HFF-Myc (cell line): ENCODE measurements around the gene RNF31.

Source experiments
- DNase-seq: peaks from one replicate; pipeline ENCODE4 v3.0.0-alpha.2; 2011; ENCODE audit warnings: low read depth; ENCODE audit errors: extremely low read depth
- H3K4me3 ChIP-seq: replicated peaks from 2 replicates; pipeline ENCODE4 v1.5.1; 2011; ENCODE audit warnings: low read depth, mild to moderate bottlenecking, control low read depth, low read length
- TF ChIP-seq, protein P1 (sequence below): IDR thresholded peaks from 2 replicates; pipeline ENCODE4 v1.5.1; 2012; ENCODE audit warnings: mild to moderate bottlenecking, low read depth, low read length, control low read depth; ENCODE audit errors: missing control alignments

The RNF31 gene

DNA sequence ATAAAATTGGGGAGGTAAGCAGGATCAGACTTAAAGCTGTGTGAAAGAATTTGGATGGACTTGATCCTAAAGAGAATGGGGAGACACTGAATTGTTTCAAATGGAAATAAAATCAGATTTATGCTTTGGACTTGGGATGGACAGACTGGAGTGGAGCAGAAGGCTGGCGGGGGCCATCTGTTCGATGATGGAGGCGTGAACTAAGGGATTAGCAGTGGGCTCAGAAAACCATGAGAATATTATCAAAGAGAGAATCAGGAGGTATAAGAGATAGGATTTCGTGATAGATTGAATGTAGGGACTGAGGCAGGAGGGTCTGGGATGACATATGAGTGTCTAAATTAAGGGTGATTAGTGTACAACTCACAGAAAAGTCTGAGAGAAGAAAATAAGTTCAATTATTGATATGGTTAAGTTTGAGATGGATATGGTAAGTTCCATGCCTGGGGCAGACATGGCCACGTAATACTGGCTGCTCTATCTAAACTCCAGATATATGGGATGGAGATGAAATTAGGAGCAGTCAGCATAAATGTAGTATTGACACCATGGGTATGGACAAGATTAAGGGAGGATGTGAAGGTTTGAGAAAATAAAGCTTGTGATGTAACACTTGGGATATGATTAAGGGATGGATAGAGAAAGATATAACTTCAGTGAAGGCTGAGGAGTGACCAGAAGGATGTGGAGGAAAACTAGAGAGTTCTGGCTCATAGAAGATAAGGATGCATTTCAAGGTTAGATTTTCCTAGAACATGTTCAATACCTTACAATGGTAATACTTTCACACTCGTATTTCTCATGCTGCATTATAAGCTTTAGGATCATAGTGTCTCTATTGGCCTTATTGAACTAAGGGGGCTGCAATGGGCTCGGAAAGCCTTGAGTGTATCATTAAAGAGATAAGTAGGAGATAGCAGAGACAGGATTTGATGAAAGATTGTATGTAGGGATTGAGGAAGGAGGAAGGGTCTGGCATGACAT, 57.2 kb downstream of the RNF31 start:
- H3K4me3 ChIP-seq: no peak overlapping the region
- TF ChIP-seq, protein P1, sequence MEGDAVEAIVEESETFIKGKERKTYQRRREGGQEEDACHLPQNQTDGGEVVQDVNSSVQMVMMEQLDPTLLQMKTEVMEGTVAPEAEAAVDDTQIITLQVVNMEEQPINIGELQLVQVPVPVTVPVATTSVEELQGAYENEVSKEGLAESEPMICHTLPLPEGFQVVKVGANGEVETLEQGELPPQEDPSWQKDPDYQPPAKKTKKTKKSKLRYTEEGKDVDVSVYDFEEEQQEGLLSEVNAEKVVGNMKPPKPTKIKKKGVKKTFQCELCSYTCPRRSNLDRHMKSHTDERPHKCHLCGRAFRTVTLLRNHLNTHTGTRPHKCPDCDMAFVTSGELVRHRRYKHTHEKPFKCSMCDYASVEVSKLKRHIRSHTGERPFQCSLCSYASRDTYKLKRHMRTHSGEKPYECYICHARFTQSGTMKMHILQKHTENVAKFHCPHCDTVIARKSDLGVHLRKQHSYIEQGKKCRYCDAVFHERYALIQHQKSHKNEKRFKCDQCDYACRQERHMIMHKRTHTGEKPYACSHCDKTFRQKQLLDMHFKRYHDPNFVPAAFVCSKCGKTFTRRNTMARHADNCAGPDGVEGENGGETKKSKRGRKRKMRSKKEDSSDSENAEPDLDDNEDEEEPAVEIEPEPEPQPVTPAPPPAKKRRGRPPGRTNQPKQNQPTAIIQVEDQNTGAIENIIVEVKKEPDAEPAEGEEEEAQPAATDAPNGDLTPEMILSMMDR: no peak
- DNase-seq: no peak

- no peak overlapping the region for H3K4me3 ChIP-seq
- TF ChIP-seq, protein P1: no peak
- no peak for DNase-seq
Observed at GRCh38 chr14:24206260-24207103, 59.2 kb downstream of the RNF31 start.

- DNase-seq: no peak
- no peak overlapping the region for H3K4me3 ChIP-seq
- TF ChIP-seq, protein P1: no peak
Observed at GRCh38 chr14:24207104-24207551, 59.8 kb downstream of the RNF31 start.

- TF ChIP-seq, protein P1: no peak
- no peak overlapping the region for H3K4me3 ChIP-seq
- no peak for DNase-seq
Observed at GRCh38 chr14:24207625-24208024, 60.3 kb downstream of the RNF31 start.
